WTC11 (cell line): ENCODE data around the gene CD40. TPM values are rescaled to one million over a fixed set of nuclear protein-coding genes. Genes with fewer than 3 reads are reported as not detected.
A peak's percentile ranks its signal among the peaks of the same experiment; 100 is the strongest.

Experiments
- AR ChIP-seq: fragments of 250-450 bp; sonication (Bioruptor Pico); IDR thresholded peaks from 2 replicates; pipeline ENCODE4 v1.9.0; 2021; ENCODE audit warnings: mild to moderate bottlenecking
- CREM ChIP-seq: sonication (generic); formaldehyde crosslinking; IDR thresholded peaks from 2 replicates; pipeline ENCODE4 v1.8.1; 2022; ENCODE audit warnings: mild to moderate bottlenecking, missing genetic modification reagents, moderate library complexity
- E2F5 ChIP-seq: sonication (generic); formaldehyde crosslinking; IDR thresholded peaks from 2 replicates; pipeline ENCODE4 v1.8.1; 2022; ENCODE audit warnings: mild to moderate bottlenecking, moderate library complexity, missing genetic modification reagents
- GTF2I ChIP-seq: fragments of 250-450 bp; sonication (Bioruptor Pico); conservative IDR thresholded peaks from 2 replicates; pipeline ENCODE4 v1.4.0; 2021; ENCODE audit warnings: mild to moderate bottlenecking
- KAT7 ChIP-seq: sonication (generic); formaldehyde crosslinking; IDR thresholded peaks from 2 replicates; pipeline ENCODE4 v1.8.1; 2023; ENCODE audit warnings: missing genetic modification reagents, mild to moderate bottlenecking, borderline replicate concordance
- MAX ChIP-seq: sonication (generic); formaldehyde crosslinking; IDR thresholded peaks from 2 replicates; pipeline ENCODE4 v1.8.0; 2022; ENCODE audit warnings: mild to moderate bottlenecking, missing genetic modification reagents
- NR3C1 ChIP-seq: sonication (generic); formaldehyde crosslinking; conservative IDR thresholded peaks from 2 replicates; pipeline ENCODE4 v1.8.1; 2023; ENCODE audit warnings: low read depth, mild to moderate bottlenecking, missing genetic modification reagents
- SMAD3 ChIP-seq: sonication (generic); formaldehyde crosslinking; IDR thresholded peaks from 2 replicates; pipeline ENCODE4 v1.8.0; 2022; ENCODE audit warnings: missing genetic modification reagents, mild to moderate bottlenecking, borderline replicate concordance
- TCF7 ChIP-seq: sonication (generic); formaldehyde crosslinking; IDR thresholded peaks from 2 replicates; pipeline ENCODE4 v1.8.0; 2022; ENCODE audit warnings: mild to moderate bottlenecking, low read depth, missing genetic modification reagents, moderate library complexity
- USF1 ChIP-seq: sonication (generic); formaldehyde crosslinking; IDR thresholded peaks from 2 replicates; pipeline ENCODE4 v1.8.0; 2022; ENCODE audit warnings: mild to moderate bottlenecking, missing genetic modification reagents
- ZBTB43 ChIP-seq: sonication (generic); formaldehyde crosslinking; IDR thresholded peaks from 2 replicates; pipeline ENCODE4 v1.8.1; 2023; ENCODE audit warnings: mild to moderate bottlenecking, missing genetic modification reagents
- ZNF219 ChIP-seq: sonication (generic); formaldehyde crosslinking; IDR thresholded peaks from 2 replicates; pipeline ENCODE4 v1.8.0; 2023; ENCODE audit warnings: missing genetic modification reagents, mild to moderate bottlenecking, borderline replicate concordance
- total RNA-seq: library from RNA; stranded (reverse); gene quantifications from 3 replicates; pipeline ENCODE4 v1.2.3, GENCODE V29; 2021
- TF ChIP-seq, protein P1 (sequence below): fragments of 250-450 bp; sonication (Bioruptor Pico); IDR thresholded peaks from 2 replicates; pipeline ENCODE4 v1.9.0; 2021; ENCODE audit warnings: mild to moderate bottlenecking, borderline replicate concordance
- TF ChIP-seq, protein P2 (sequence below): sonication (generic); formaldehyde crosslinking; IDR thresholded peaks from 2 replicates; pipeline ENCODE4 v1.8.1; 2023; ENCODE audit warnings: mild to moderate bottlenecking, missing genetic modification reagents, moderate library complexity
- TF ChIP-seq, protein P3 (sequence below): sonication (generic); formaldehyde crosslinking; IDR thresholded peaks from 2 replicates; pipeline ENCODE4 v1.8.1; 2022; ENCODE audit warnings: mild to moderate bottlenecking, missing genetic modification reagents, moderate library complexity, borderline replicate concordance

The CD40 gene
- total RNA-seq, 1 experiment from 2014 or later = 14.8 TPM

- TF ChIP-seq NR3C1 (peak; percentile 39; the same call in 1 of the 2 replicates), CREM (CRISPR knock-in tag) (peak; percentile 64; the same call in 1 of the 2 replicates), TCF7 (CRISPR knock-in tag) (no peak), ZBTB43 (CRISPR knock-in tag) (no peak), ZNF219 (CRISPR knock-in tag) (peak; percentile 74; the same call in 1 of the 2 replicates), MAX (CRISPR knock-in tag) (peak; percentile 91), SMAD3 (CRISPR knock-in tag) (no peak), GTF2I (CRISPR knock-in tag) (no peak), AR (CRISPR knock-in tag) (no peak), KAT7 (CRISPR knock-in tag) (peak; percentile 91; the same call in 1 of the 2 replicates), E2F5 (CRISPR knock-in tag) (peak; percentile 97), USF1 (CRISPR knock-in tag) (peak; percentile 45)
- TF ChIP-seq, protein P1, sequence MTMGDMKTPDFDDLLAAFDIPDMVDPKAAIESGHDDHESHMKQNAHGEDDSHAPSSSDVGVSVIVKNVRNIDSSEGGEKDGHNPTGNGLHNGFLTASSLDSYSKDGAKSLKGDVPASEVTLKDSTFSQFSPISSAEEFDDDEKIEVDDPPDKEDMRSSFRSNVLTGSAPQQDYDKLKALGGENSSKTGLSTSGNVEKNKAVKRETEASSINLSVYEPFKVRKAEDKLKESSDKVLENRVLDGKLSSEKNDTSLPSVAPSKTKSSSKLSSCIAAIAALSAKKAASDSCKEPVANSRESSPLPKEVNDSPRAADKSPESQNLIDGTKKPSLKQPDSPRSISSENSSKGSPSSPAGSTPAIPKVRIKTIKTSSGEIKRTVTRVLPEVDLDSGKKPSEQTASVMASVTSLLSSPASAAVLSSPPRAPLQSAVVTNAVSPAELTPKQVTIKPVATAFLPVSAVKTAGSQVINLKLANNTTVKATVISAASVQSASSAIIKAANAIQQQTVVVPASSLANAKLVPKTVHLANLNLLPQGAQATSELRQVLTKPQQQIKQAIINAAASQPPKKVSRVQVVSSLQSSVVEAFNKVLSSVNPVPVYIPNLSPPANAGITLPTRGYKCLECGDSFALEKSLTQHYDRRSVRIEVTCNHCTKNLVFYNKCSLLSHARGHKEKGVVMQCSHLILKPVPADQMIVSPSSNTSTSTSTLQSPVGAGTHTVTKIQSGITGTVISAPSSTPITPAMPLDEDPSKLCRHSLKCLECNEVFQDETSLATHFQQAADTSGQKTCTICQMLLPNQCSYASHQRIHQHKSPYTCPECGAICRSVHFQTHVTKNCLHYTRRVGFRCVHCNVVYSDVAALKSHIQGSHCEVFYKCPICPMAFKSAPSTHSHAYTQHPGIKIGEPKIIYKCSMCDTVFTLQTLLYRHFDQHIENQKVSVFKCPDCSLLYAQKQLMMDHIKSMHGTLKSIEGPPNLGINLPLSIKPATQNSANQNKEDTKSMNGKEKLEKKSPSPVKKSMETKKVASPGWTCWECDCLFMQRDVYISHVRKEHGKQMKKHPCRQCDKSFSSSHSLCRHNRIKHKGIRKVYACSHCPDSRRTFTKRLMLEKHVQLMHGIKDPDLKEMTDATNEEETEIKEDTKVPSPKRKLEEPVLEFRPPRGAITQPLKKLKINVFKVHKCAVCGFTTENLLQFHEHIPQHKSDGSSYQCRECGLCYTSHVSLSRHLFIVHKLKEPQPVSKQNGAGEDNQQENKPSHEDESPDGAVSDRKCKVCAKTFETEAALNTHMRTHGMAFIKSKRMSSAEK (CRISPR knock-in tag) = 0 out of 2 replicates have a peak, but pooled peaks have one; percentile 14
- TF ChIP-seq, protein P2, sequence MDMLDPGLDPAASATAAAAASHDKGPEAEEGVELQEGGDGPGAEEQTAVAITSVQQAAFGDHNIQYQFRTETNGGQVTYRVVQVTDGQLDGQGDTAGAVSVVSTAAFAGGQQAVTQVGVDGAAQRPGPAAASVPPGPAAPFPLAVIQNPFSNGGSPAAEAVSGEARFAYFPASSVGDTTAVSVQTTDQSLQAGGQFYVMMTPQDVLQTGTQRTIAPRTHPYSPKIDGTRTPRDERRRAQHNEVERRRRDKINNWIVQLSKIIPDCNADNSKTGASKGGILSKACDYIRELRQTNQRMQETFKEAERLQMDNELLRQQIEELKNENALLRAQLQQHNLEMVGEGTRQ (CRISPR knock-in tag) = peak; percentile 52; the same call in 1 of the 2 replicates
- TF ChIP-seq, protein P3, sequence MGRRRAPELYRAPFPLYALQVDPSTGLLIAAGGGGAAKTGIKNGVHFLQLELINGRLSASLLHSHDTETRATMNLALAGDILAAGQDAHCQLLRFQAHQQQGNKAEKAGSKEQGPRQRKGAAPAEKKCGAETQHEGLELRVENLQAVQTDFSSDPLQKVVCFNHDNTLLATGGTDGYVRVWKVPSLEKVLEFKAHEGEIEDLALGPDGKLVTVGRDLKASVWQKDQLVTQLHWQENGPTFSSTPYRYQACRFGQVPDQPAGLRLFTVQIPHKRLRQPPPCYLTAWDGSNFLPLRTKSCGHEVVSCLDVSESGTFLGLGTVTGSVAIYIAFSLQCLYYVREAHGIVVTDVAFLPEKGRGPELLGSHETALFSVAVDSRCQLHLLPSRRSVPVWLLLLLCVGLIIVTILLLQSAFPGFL (CRISPR knock-in tag) = 0 out of 2 replicates have a peak, but pooled peaks have one; percentile 58
These were observed 28.4 kb upstream of the CD40 start, which contains the start of gene NCOA5 (continued) for GRCh38 chr20:46089417-46090388.
